Right atrium auricular region (tissue), 2 donors: Measurements from ENCODE around the gene EIPR1. TPM values are rescaled to one million over a fixed set of nuclear protein-coding genes. Genes with fewer than 3 reads are reported as not detected.

Experiments
- DNase-seq: peaks from one replicate; pipeline ENCODE4 v3.0.0-alpha.2; 2019; ENCODE audit warnings: low spot score
- H3K27ac ChIP-seq, 2 donors: fragments of 200-600 bp; sonication (generic); 1 replicate in 1 of 2; 2 replicates in 1 of 2; pipeline ENCODE4 v1.5.1; 2016 to 2019
- H3K27me3 ChIP-seq, 2 donors: fragments of 200-600 bp; sonication (generic); one replicate each; pipeline versions ENCODE4 v1.5.1 to v1.6.0; 2017 to 2019
- H3K36me3 ChIP-seq: fragments of 200-600 bp; sonication (generic); one replicate; pipeline ENCODE4 v1.5.1; 2016
- H3K4me1 ChIP-seq, 2 donors: fragments of 200-600 bp; sonication (generic); one replicate each; pipeline versions ENCODE4 v1.5.1 to v1.6.0; 2017 to 2019
- H3K4me3 ChIP-seq, 2 donors: fragments of 200-600 bp; sonication (generic); 1 replicate in 1 of 2; 2 replicates in 1 of 2; pipeline ENCODE4 v1.5.1; 2017 to 2019; ENCODE audit warnings: mild to moderate bottlenecking in 1 of 2, moderate library complexity in 1 of 2
- H3K9me3 ChIP-seq, 2 donors: fragments of 200-600 bp; sonication (generic); one replicate each; pipeline ENCODE4 v1.5.1; 2019
- CTCF ChIP-seq, 2 donors: fragments of 200-600 bp; sonication (generic); IDR thresholded peaks; one replicate each; pipeline ENCODE4 v1.5.1; 2019; ENCODE audit warnings: antibody characterized with exemption in 2 of 2
- total RNA-seq, 2 donors: library from RNA; depleted of rRNA; stranded (reverse); fragments of >200 nt; gene quantifications; one replicate each; pipeline ENCODE4 v1.1.0, GENCODE V29; 2016

Gene EIPR1
- total RNA-seq, 2 donors from 2014 or later = 13.2 to 13.6 TPM

GRCh38 chr2:3175568-3175955, 202.1 kb downstream of the EIPR1 start:
- Histone ChIP-seq H3K27me3 (no peaks in the 10 kb centered on the region), H3K27ac (no peak overlapping the region), H3K4me1 (no peaks in the 10 kb centered on the region), H3K9me3 (no peaks in the 10 kb centered on the region), H3K36me3 (no peaks in the 10 kb centered on the region), H3K4me3 (no peak overlapping the region)
- DNase-seq = no peak
- no peak for TF ChIP-seq CTCF (IDR thresholded peaks at IDR 0.05)

GRCh38 chr2:3174626-3175567, 202.7 kb downstream of the EIPR1 start:
- no peak for TF ChIP-seq CTCF (IDR thresholded peaks at IDR 0.05)
- no peak for DNase-seq

GRCh38 chr2:3173031-3173430, 204.6 kb downstream of the EIPR1 start:
- no peaks in the 10 kb centered on the region for H3K27me3 ChIP-seq
- H3K4me1 ChIP-seq = no peaks in the 10 kb centered on the region
- no peaks in the 10 kb centered on the region for H3K36me3 ChIP-seq
- no peak for TF ChIP-seq CTCF (IDR thresholded peaks at IDR 0.05)
- H3K4me3 ChIP-seq = no peak overlapping the region
- no peaks in the 10 kb centered on the region for H3K9me3 ChIP-seq
- H3K27ac ChIP-seq = no peak overlapping the region
- DNase-seq = no peak

More at GRCh38 chr2:3174626-3175567, 202.7 kb downstream of the EIPR1 start:
- Histone ChIP-seq H3K4me1 (no peaks in the 10 kb centered on the region), H3K36me3 (no peaks in the 10 kb centered on the region), H3K4me3 (no peak overlapping the region), H3K27ac (no peak overlapping the region), H3K9me3 (no peaks in the 10 kb centered on the region), H3K27me3 (no peaks in the 10 kb centered on the region)

- Histone ChIP-seq H3K4me1 (no peaks in the 10 kb centered on the region), H3K27me3 (no peaks in the 10 kb centered on the region), H3K27ac (no peak overlapping the region), H3K36me3 (no peaks in the 10 kb centered on the region), H3K4me3 (no peak overlapping the region), H3K9me3 (no peaks in the 10 kb centered on the region)
- TF ChIP-seq CTCF (IDR thresholded peaks at IDR 0.05) = no peak
- DNase-seq = no peak
Measured at GRCh38 chr2:3172265-3172935, 205.2 kb downstream of the EIPR1 start.

DNA sequence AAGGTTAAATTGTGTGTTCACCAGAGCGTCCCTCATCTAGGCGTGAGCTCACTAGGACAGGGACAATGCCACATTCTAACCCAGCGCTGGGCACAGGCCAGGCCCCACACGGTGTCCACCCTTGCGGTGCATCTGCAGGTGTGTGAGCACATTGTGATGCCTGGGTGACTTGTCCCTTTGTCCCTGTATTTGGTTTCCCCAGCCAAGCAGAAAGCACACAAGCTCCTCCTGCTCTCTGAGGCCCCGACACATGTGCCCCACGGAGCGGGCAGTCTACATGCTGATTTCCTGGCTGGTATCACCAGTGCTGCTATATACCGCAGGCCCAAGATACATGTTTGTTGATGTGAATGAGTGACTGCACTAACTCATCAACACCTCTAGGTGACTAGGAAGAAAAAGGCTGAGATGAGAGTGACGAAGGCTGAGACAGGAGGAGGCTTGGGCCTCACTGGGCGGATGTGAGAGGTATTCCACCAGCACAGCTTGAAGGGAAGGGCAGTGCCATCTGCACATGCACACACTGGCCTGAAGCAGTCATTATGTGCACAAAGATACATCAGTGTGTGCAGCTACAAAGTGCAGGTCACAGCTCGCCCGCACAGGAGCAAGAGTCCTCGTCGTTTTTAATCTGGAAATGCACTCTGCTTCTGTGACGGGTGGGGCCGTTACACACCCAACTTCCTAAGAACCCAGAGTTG, 205.9 kb downstream of the EIPR1 start:
- Histone ChIP-seq H3K4me3 (no peak overlapping the region), H3K9me3 (no peaks in the 10 kb centered on the region), H3K27me3 (no peaks in the 10 kb centered on the region), H3K36me3 (no peaks in the 10 kb centered on the region), H3K4me1 (no peaks in the 10 kb centered on the region), H3K27ac (no peak overlapping the region)
- no peak for TF ChIP-seq CTCF (IDR thresholded peaks at IDR 0.05)
- no peak for DNase-seq
